Kidney epithelial cell (primary cell): ENCODE results near the gene RNF214. TPM values are rescaled to one million over a fixed set of nuclear protein-coding genes. Genes with fewer than 3 reads are reported as not detected.

ENCODE experiments used
- DNase-seq: peaks from one replicate; pipeline ENCODE4 v3.0.0-alpha.2; 2010; ENCODE audit warnings: low read depth
- H3K27me3 ChIP-seq: 2 replicates; pipeline ENCODE4 v1.6.0; 2011; ENCODE audit warnings: low read length; ENCODE audit not compliant: control insufficient read depth, insufficient read depth
- H3K36me3 ChIP-seq: 2 replicates; pipeline ENCODE4 v1.5.1; 2011; ENCODE audit warnings: low read length; ENCODE audit not compliant: control insufficient read depth, insufficient read depth
- H3K4me3 ChIP-seq: 2 replicates; pipeline ENCODE4 v1.5.1; 2011; ENCODE audit warnings: low read depth, mild to moderate bottlenecking, control low read depth, low read length
- total RNA-seq: library from RNA; depleted of rRNA; stranded (reverse); fragments of >200 nt; gene quantifications from 2 replicates; pipeline ENCODE4 v1.2.3, GENCODE V29; 2015
- TF ChIP-seq, protein P1 (sequence below): IDR thresholded peaks from 2 replicates; pipeline ENCODE4 v1.5.1; 2011; ENCODE audit warnings: mild to moderate bottlenecking, moderate library complexity, low read length, control low read depth, inconsistent platforms; ENCODE audit not compliant: insufficient read depth, poor library complexity, severe bottlenecking

Gene RNF214
- total RNA-seq, 1 donor from 2014 or later, result 11.7 TPM

DNA sequence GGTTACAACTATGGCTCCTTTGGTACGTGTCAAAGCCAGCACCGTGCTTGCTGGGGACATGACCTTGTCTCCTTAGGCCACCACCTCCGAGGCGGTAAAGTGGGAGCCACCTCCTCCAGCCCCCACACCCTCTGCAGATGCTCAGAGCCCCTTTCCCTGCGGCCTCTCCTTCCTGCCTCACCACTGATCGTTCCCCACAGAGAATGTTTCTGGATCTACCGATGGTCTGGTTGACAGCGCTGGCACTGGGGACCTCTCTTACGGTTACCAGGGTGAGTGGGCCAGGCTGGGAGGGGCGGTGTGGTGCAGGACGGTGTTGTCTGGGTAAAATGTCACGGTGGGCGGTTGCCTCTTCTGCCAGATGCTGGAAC lies 45.1 kb upstream of the RNF214 start:
- TF ChIP-seq, protein P1, sequence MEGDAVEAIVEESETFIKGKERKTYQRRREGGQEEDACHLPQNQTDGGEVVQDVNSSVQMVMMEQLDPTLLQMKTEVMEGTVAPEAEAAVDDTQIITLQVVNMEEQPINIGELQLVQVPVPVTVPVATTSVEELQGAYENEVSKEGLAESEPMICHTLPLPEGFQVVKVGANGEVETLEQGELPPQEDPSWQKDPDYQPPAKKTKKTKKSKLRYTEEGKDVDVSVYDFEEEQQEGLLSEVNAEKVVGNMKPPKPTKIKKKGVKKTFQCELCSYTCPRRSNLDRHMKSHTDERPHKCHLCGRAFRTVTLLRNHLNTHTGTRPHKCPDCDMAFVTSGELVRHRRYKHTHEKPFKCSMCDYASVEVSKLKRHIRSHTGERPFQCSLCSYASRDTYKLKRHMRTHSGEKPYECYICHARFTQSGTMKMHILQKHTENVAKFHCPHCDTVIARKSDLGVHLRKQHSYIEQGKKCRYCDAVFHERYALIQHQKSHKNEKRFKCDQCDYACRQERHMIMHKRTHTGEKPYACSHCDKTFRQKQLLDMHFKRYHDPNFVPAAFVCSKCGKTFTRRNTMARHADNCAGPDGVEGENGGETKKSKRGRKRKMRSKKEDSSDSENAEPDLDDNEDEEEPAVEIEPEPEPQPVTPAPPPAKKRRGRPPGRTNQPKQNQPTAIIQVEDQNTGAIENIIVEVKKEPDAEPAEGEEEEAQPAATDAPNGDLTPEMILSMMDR, result no peak
- Histone ChIP-seq H3K36me3 (no peaks in the 10 kb centered on the region), H3K4me3 (no peak overlapping the region), H3K27me3 (no peaks in the 10 kb centered on the region)
- DNase-seq, result no peak

DNA sequence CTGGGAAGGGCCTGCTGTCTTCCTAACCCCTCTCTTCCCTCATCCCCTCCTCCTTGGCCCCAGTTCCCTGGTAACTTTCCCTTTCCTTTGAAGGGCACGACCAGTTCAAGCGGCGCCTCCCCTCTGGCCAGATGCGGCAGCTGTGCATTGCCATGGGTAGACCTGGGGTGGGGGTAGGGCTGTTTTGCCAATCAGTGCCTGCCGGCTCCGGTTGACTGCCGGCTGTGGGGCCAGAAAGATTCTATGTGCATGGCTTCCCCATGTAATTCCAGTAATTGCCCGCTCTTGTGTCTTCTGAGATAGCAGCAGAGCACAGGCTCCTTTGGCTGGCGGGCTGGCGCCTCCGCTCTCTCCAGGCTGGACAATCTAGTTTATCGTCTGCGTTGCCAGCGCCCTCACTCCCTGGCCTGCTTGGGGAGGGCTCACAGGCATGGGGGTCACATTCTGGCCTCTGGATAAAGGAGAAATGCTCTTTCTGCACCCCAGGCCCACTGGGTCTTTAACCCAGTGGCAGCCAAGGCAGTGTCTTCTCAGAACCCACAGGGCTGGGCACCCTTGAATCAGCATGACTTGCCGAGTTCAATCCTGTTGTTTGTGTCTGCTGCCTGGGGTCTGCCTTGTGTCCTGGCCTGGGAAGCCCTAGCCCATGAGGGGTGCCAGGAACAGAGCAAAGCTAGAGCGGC lies 44.5 kb upstream of the RNF214 start:
- no peaks in the 10 kb centered on the region for H3K36me3 ChIP-seq

DNA sequence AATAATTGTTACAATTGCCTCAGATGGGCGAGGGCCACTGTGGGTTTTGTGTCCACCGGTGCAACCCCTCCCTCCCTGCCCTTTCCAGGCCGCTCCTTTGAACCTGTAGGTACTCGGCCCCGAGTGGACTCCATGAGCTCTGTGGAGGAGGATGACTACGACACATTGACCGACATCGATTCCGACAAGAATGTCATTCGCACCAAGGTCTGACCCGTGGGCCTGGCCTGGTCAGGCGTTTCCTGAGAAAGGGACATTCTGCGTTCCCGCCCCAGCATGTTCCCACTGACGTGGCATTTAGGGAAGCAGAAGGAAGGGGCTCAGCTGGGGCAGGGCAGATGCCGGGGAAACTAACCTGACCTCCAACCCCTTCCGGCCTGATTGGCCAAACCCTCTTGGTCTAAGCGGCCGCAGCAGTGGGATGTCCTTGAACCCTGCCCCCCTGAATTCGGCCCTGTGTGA lies 43.8 kb upstream of the RNF214 start:
- TF ChIP-seq, protein P1, result no peak
- no peaks in the 10 kb centered on the region for H3K27me3 ChIP-seq
- H3K36me3 ChIP-seq, result no peaks in the 10 kb centered on the region

More for the DNA sequence above, 44.5 kb upstream of the RNF214 start:
- no peak for DNase-seq
- TF ChIP-seq, protein P1, result no peak
- H3K27me3 ChIP-seq, result no peaks in the 10 kb centered on the region
- no peak overlapping the region for H3K4me3 ChIP-seq

DNA sequence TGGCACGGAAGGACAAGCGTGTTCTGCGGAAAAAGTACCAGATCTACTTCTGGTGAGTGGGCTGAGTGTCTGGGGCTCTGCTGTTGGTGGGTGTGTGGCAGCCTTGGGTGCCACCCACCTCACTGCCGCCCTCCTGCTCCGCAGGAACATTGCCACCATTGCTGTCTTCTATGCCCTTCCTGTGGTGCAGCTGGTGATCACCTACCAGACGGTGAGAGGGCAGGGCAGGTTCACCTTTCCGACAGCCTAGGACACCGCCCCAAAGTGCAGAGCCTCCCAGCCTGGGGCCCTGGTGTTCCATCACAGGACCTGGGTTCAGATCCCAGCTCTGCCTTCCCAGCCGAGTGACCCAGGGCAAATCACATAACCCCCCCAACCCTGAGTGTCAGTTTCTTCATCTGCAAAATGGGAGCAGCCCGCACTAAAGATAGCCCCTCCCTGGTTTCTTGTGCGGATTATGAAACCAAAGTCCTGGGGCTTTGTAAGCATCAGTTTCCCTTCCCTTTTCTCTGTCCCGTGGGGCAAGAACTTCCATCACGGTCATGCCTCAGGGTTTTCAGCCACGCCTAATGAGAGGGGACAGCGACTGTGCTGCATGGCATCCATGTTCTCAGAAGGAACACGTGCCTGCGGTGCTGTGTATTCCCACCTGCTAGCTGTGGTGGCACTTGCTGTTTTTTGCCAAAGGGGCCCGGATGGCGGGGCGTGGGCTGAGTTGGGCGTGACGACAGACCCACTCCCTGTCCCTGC lies 43.1 kb upstream of the RNF214 start:
- no peak for DNase-seq
- TF ChIP-seq, protein P1, result no peak
- Histone ChIP-seq H3K27me3 (no peaks in the 10 kb centered on the region), H3K36me3 (no peaks in the 10 kb centered on the region), H3K4me3 (no peak overlapping the region)

More for the DNA sequence above, 43.8 kb upstream of the RNF214 start:
- no peak for DNase-seq
- H3K4me3 ChIP-seq, result no peak overlapping the region

DNA sequence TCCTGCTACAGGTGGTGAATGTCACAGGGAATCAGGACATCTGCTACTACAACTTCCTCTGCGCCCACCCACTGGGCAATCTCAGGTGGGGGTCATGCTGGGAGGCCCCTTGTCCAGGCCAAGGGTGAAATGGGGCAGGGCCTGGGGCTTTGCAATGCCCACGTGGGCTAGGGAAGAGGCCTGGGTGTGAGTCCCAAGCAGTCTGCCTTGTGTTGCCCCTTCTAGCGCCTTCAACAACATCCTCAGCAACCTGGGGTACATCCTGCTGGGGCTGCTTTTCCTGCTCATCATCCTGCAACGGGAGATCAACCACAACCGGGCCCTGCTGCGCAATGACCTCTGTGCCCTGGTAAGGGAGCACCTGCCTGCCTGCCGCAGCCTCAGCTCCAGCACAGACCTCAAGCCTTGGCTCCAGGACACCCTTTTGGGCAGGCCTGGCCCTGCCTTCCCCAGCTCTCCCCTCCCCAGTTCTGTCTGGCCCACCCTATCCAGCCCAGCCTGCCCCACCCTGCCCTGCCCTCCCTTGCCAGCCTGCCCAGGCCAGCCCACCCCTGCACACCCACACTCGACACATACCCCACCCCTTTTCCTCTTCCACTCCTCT lies 42.4 kb upstream of the RNF214 start:
- no peaks in the 10 kb centered on the region for H3K36me3 ChIP-seq
- no peak overlapping the region for H3K4me3 ChIP-seq
- TF ChIP-seq, protein P1, result no peak
- H3K27me3 ChIP-seq, result no peaks in the 10 kb centered on the region
- DNase-seq, result no peak
